Midbrain (tissue), 1 donor: ENCODE results near the gene PER3.
"Not testable (repeated sequence)": the region's sequence is repeated elsewhere in the genome, so short reads cannot be mapped to it uniquely, and the experiment has no call there.

Source experiments
- DNase-seq: peaks from one replicate; lab custom pipeline; 2025; lab: John Stamatoyannopoulos, UW

PER3 gene

DNA sequence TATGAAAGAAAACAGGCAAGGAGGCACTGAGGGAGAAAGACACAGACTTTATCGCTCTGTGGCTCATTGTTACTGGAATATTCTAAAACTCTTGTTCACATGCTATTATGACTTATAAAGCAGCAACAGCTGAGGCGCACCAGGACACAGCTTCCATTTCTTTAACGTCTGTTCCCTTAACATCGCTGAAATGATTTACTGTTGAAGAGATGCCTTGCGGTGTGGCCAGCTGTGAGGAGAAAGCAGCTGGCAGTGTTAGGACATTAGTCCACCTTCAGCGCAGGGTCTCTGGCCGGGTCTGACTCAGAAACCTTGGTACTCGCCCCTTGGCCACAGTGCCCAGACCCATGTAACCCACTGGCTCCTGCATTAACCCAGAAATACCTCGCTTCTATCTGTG, 3.1 kb upstream of the PER3 start:
- DNase-seq, result no peak

GRCh38 chr1:7781501-7781900, 2.6 kb upstream of the PER3 start:
- DNase-seq, result no peak

DNA sequence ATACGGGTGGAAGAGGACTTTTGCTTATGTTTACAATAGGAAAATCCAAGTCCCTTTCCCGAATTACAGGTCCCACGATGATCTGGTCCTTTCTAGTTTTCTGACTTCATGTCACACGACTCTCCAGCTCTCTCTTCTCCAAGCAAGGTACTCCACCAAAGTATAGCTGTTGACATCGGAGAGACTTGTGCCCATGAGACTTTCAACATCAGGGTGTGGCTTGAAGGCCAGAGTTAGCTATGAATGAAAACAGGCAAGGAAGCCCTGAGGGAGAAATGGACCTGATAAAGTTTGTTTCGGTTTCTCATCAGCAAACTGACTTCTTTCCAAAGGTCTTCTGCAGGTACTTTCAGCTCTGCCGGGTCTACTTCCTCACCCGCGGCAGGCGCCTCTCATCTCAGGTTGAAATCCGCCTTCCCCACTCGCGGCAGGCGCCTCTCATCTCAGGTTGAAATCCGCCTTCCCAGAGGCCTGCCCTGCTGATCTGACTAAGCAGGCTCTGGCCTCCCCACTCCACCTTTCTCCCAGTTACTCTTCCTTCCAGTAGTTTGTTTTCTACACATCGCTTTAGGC, 2.1 kb upstream of the PER3 start:
- no peak for DNase-seq

DNA sequence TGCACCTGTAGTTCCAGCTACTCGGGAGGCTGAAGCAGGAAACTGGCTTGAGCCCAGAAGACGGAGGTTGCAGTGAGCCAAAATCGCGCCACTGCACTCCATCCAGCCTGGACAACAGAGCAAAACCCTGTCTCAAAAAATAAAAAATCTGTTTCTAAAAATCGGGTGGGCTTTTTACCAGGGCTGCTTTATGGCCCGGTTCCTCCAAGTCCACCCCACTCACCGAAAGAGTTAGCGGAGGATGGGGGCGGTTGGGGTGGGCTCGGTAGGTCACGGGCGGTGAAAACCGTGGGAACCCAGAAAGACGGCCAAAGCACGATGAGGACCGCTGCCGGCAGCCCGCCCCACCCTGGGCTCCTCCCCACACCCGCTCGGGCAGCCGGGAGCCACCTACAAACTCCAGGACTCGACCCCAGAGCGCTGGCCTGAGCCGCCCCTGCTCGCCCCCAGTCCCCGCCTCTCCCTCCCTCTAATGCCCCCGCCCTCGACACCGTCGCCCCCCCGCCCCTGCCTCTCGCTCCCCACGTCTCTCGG, 846 bp upstream of the PER3 start:
- DNase-seq, result peak; percentile 76

- peak; percentile 45 for DNase-seq
Measured at GRCh38 chr1:7784492-7785071, 491 bp downstream of the PER3 start.

DNA sequence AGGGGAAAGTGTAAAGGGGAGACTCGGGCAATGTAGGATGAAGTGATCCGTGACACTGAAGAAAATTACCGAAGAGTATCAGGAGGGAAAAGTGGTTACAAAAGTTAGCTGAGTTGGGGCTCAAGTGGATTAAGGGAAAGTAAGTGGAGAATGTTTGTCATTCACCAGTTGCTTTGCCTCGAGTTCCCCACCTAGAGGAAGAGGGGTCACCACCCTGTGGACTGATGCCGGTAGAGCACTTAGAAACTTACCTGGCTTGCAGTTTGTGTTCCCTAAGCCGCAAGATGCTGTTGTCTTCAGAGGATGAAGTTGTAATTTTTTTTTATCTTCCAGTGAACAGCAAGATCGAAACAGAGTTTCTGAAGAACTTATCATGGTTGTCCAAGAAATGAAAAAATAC, 1.0 kb downstream of the PER3 start:
- DNase-seq, result no peak

- no peak for DNase-seq
Measured at GRCh38 chr1:7786795-7787194, 2.7 kb downstream of the PER3 start.

- DNase-seq, result no peak
Measured at GRCh38 chr1:7789828-7790227, 5.7 kb downstream of the PER3 start.

GRCh38 chr1:7791027-7791426, 6.9 kb downstream of the PER3 start:
- DNase-seq, result not testable (repeated sequence)

DNA sequence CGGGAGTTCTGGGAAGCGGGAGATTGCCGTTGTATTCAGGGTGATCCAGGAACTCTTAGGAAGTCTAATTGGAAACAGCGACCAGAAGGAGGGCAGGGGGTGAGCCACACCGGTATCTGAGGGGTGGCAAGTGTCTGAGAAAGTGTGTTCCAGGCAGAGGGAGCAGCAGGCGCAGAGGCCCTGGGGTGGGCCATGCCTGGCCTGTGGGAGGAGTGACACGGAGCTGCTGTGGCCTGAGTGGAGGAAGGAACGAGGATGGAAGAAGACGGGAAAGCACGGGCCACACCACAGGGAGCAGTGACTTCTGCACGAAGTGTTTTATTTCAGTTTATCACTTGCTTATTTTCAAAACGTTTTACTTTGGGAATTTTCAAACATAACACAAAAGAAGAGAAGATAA, 11.3 kb downstream of the PER3 start:
- no peak for DNase-seq

DNA sequence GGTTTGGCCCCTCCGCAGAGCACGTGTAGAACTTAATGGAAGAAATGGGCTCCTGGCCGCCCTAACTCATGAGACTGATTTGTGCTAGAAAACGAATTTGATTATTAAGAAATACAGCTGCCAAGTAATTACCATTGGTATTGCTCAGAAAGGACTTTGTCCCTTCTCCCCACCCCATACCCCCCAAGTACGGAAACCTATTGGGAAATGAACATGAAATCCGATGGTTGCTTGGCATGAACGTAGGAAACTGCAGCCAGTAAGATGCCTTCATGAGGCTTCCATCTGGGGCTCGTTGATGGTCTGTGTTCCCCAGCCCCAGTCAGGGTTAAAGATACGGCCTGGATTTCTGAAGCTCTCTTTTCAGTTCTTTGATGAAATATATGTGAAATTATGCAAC, 21.4 kb downstream of the PER3 start:
- no peak for DNase-seq

DNA sequence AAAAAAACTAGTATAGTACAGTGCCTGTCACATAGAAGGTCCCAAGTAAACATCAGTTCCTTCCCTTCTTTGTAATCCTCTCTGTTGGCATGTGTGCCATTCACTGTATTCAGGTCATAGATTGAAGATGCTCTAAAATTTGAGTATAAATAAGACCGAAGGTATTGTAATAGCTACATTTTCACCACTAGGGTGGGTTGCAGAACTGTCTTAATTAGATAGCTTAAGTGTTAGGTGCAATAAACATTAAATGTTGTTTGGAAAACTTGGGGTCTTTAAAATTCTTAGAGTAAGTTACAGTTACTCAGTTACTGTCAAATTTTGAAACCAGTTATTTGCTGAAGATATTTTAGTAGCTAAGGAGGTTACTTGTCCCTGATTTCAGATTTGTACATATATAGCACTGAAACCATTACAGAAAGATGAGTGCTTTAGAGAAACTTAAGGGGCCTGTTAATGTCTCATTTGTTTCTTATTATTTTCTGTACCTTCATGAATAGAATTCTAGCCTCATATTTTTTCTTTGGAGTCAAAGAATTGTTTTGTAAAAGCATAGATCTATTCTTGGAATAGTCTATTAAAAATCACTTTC, 24.3 kb downstream of the PER3 start:
- no peak for DNase-seq

- DNase-seq, result no peak
Measured at GRCh38 chr1:7809742-7810141, 25.7 kb downstream of the PER3 start.

DNA sequence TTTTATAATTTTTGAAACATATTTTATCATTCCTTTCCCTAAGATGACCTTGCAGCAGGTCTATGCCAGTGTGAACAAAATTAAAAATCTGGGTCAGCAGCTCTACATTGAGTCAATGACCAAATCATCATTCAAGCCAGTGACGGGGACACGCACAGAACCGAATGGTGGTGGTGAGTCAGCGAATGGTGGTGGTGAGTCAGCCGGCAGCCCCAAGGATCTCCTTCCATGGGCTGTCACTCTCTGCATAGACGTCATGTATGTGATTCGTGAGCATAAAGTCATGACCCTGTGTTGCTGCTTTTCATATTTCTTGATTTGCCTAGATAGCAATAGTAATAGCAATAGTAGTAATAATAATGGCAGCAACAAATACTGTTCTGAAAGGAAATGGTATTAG, 26.3 kb downstream of the PER3 start:
- no peak for DNase-seq

DNA sequence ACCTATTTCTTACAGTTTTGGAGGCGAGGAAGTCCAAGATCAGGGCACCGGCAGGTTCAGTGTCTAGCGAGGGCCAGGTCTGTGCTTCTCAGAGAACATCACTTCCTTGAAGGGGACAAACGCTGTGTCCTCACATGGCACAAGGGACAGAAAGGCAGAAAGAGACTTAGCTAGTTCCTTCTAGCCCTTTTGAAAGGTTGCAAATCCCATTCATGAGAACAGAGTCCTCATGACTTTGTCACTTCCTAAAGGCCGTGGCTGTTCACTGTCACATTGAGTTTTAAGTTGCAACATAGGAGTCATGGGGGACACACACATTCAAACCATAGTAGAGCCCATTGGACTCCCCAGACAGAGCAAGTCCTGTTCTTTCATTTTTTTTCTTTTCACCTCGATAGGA, 27.4 kb downstream of the PER3 start:
- DNase-seq, result no peak

DNA sequence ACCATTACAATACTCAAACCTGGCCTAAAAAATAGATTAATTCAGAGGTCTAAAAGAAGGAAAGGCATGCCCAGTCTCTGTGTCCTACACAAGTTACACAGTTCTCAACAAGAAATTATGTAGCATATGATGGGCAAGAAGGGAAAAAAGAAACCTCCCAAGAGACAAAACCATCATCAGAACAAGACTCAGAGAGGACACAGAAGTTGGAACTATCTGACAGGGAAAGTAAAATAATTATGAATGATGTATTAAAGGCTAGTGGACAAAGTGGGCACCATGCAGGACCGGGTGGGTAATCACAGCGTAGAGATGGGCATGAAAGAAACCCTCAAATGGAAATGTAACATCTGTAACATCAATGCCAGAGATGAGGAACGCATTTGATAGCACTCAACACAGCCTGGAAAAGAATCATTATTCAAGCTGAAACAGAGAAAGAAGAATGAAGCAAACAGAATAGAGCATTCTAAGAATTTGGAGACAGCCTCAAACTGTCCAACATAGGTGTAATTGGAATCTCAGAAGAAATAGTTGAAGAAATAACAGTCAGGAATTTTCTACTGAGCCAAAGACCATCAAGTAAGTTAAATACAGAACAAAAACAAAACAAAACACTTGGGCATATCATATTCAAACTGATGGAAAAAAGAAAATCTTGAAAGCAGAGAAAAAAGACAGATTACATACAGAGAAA, 29.7 kb downstream of the PER3 start:
- no peak for DNase-seq

DNA sequence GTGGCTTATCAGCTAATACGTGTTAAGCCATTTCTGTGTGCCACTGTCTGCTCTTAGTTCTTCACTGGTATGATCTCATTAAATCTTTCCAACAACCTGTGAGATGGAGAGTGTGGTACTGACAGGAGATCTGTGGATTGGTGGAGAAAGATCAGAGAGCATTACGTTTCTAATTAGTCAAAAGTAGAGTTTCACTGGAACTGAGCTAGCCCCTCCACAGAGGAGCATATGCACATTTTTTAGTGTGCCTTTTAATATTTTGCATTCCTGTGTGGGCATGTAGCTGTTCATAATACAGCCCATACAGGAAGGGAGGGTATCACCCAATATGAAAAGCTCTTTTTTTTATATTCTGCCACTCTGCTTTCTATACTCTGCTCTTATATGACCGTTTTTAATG, 37.2 kb downstream of the PER3 start:
- DNase-seq, result no peak

DNA sequence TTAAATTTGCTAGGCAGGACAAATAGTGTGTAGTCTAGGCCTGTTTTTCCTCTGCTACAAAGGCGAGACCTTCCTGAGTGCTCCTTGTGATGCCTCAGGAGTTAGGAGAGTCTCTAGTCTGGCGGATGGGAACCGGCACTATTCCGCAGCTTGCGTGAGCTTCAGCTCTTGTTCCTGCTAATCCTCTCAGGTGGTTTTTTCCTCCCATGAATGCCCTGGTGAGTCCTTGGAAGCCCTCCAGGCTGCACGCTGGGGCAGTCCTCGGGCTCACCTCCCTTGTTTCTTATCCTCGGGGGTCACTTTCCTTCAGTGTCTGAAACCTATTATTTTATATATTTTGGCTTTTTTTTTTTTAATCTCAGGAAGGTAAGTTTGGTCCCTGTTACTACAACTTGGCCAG, 40.6 kb downstream of the PER3 start:
- no peak for DNase-seq

DNA sequence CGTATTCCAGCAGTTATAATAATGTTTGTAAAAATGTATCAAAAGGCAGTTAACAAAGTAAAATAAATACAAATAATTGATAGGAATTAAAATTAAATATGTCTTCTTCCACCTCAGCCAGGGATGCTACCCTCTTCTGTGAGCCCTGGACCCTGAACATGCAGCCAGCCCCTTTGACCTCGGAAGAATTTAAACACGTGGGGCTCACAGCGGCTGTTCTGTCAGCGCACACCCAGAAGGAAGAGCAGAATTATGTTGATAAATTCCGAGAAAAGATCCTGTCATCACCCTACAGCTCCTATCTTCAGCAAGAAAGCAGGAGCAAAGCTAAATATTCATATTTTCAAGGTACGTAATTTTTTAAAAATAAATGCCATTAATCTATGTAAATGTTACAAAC, 42.3 kb downstream of the PER3 start:
- DNase-seq, result no peak

DNA sequence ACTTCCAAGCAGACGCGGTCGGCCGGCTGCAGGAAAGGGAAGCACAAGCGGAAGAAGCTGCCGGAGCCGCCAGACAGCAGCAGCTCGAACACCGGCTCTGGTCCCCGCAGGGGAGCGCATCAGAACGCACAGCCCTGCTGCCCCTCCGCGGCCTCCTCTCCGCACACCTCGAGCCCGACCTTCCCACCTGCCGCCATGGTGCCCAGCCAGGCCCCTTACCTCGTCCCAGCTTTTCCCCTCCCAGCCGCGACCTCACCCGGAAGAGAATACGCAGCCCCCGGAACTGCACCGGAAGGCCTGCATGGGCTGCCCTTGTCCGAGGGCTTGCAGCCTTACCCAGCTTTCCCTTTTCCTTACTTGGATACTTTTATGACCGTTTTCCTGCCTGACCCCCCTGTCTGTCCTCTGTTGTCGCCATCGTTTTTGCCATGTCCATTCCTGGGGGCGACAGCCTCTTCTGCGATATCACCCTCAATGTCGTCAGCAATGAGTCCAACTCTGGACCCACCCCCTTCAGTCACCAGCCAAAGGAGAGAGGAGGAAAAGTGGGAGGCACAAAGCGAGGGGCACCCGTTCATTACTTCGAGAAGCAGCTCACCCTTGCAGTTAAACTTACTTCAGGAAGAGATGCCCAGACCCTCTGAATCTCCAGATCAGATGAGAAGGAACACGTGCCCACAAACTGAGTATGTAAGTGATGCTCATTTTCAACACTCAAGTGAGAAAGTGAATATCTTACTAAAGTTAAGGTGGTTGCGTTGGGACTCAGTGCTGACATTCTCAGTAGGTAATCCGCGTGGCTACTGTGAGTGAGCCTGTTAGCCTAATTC, 43.2 kb downstream of the PER3 start:
- DNase-seq, result no peak

DNA sequence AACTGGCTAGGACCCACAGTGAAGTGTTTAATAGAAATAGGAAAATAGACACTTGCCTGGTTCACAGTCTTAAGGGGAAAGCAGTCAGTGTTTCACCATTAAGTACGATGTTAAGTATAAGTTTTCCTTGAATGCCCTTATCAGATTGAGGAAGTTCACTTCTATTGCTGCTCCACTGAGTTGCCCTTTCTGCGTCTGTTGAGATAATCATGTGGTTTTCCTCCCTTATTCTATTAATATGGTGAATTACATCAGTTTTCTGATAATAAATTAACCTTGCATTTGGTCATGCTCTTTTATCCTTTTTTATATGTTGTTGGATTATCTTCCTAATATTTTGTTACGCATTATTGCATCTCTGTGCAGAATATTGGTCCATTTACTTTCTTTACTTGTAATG, 47.4 kb downstream of the PER3 start:
- no peak for DNase-seq

- no peak for DNase-seq
Measured at GRCh38 chr1:7833035-7833434, 48.9 kb downstream of the PER3 start.
